ENCODE data around the gene LDLRAD4.

LDLRAD4 gene

DNA sequence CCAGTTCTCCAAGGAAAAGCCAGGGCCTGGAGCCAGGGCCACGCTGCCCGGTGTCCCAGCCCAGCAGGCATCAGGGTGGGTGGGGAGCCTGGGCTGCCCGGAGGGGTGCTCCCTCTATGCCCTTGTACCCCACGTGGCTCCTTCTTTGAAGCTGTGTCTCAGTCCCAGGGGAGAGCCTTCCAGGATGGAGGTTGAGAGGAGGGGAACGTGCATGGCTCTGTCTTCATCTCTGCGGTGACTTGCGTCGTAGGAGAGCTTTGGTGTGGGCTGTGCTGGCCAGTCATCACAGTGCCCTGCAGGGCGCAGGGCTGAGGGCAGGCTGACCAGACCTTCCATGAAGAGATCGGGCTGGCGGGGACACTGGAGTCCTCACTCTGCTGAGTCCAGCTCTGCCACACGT is 197.2 kb downstream of the LDLRAD4 start:
- H3K36me3 ChIP-seq (replicated peaks) = no peaks in the 10 kb centered on the region
- no peaks in the 10 kb centered on the region for H3K4me1 ChIP-seq
- DNase-seq (ENCODE audit: low spot score in 2 of 2) = no peak
- H3K4me3 ChIP-seq = no peak overlapping the region
- H3K27me3 ChIP-seq (ENCODE audit: low read depth) = no peaks in the 10 kb centered on the region
- in situ Hi-C loops (cut with MboI; ENCODE audit: low sequenced_read_pairs) = no loop called here
- H3K9me3 ChIP-seq = no peaks in the 10 kb centered on the region

DNA sequence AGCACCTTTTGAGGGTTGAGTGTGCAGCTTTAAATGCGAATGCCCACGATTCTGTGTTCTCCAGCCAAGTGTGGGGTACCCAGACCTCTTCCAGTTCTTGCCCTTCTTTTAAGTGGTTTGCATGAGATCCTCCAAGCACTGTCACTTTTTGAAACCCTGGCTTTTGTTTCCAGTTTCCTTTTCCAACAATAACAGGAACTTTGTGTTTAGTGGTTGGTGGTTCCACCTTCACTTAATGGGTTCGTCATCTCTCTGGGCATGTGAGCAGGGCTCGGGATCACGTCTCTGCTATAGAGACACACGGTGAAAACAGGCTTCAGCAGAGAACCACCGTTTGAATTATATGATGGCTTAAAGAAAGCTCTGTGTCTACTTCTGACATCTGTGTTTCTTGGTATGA is 197.6 kb downstream of the LDLRAD4 start:
- Histone ChIP-seq H3K9me3 (no peaks in the 10 kb centered on the region), H3K27me3 (ENCODE audit: low read depth) (no peaks in the 10 kb centered on the region), H3K4me3 (no peak overlapping the region), H3K36me3 (replicated peaks) (no peaks in the 10 kb centered on the region), H3K4me1 (no peaks in the 10 kb centered on the region)
- in situ Hi-C loops (cut with MboI; ENCODE audit: low sequenced_read_pairs) = no loop called here
- DNase-seq (ENCODE audit: low spot score in 2 of 2) = no peak

DNA sequence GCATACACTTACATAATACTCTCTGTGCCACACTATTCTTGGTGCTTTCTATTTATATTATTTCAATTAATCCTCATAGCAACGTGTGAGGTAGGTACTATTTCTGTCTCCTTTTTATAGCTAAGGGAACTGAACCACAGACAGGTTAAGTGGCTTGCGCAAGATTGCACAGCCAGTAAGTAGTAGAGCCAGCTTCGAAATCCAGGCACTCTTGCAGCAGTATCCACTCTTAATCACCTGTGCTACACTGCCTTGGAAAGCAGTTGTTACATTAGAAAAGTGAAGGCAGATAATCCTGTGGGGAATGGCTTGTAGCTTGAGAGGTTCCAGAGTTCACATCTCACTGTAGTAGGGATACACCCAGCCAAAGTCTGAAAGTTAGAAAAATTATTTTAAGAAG is 198.3 kb downstream of the LDLRAD4 start:
- Histone ChIP-seq H3K4me3 (no peak overlapping the region), H3K36me3 (replicated peaks) (no peaks in the 10 kb centered on the region), H3K4me1 (no peaks in the 10 kb centered on the region), H3K9me3 (no peaks in the 10 kb centered on the region), H3K27me3 (ENCODE audit: low read depth) (no peaks in the 10 kb centered on the region)
- in situ Hi-C loops (cut with MboI; ENCODE audit: low sequenced_read_pairs) = no loop called here
- DNase-seq (ENCODE audit: low spot score in 2 of 2) = no peak

GRCh38 chr18:13418013-13418710 is 199.6 kb downstream of the LDLRAD4 start:
- Histone ChIP-seq H3K27me3 (ENCODE audit: low read depth) (no peaks in the 10 kb centered on the region), H3K4me1 (no peaks in the 10 kb centered on the region), H3K9me3 (no peaks in the 10 kb centered on the region), H3K36me3 (replicated peaks) (no peaks in the 10 kb centered on the region), H3K4me3 (no peak overlapping the region)
- DNase-seq (ENCODE audit: low spot score in 2 of 2) = no peak
- in situ Hi-C loops (cut with MboI; ENCODE audit: low sequenced_read_pairs) = no loop called here

- in situ Hi-C loops (cut with MboI; ENCODE audit: low sequenced_read_pairs) = no loop called here
- H3K9me3 ChIP-seq = no peaks in the 10 kb centered on the region
- no peaks in the 10 kb centered on the region for H3K4me1 ChIP-seq
- H3K4me3 ChIP-seq = no peak overlapping the region
- H3K27me3 ChIP-seq (ENCODE audit: low read depth) = no peaks in the 10 kb centered on the region
- DNase-seq (ENCODE audit: low spot score in 2 of 2) = no peak
- H3K36me3 ChIP-seq (replicated peaks) = no peaks in the 10 kb centered on the region
These were observed 202.6 kb downstream of the LDLRAD4 start for GRCh38 chr18:13420969-13421686.

GRCh38 chr18:13422541-13423147 is 204.1 kb downstream of the LDLRAD4 start:
- DNase-seq (ENCODE audit: low spot score in 2 of 2) = no peak
- Histone ChIP-seq H3K36me3 (replicated peaks) (no peaks in the 10 kb centered on the region), H3K27me3 (ENCODE audit: low read depth) (no peaks in the 10 kb centered on the region), H3K4me1 (no peaks in the 10 kb centered on the region), H3K9me3 (no peaks in the 10 kb centered on the region), H3K4me3 (no peak overlapping the region)
- in situ Hi-C loops (cut with MboI; ENCODE audit: low sequenced_read_pairs) = no loop called here

DNA sequence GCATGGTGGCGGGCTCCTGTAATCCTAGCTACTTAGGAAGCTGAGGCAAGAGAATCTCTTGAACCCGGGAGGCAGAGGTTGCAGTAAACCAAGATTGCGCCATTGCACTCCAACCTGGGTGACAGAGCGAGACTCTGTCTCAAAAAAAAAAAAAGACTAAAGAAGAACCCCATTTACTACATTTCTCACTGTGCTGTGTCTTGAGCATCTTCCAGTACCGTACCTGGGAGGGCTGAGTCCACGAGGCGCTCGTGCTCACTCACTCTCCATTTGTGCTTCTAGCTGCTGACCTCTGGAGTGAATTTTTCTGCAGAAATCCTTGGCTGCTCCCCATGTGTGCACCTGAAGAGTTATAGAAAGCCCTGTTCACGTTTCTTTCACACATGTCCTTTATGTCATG is 204.8 kb downstream of the LDLRAD4 start:
- no peaks in the 10 kb centered on the region for H3K9me3 ChIP-seq
- no peak overlapping the region for H3K4me3 ChIP-seq
- H3K4me1 ChIP-seq = no peaks in the 10 kb centered on the region
- H3K27me3 ChIP-seq (ENCODE audit: low read depth) = no peaks in the 10 kb centered on the region
- H3K36me3 ChIP-seq (replicated peaks) = no peaks in the 10 kb centered on the region
- DNase-seq (ENCODE audit: low spot score in 2 of 2) = no peak
- in situ Hi-C loops (cut with MboI; ENCODE audit: low sequenced_read_pairs) = no loop called here

- no peak overlapping the region for H3K4me3 ChIP-seq
- no peak for DNase-seq (ENCODE audit: low spot score in 2 of 2)
These were observed 205.8 kb downstream of the LDLRAD4 start for GRCh38 chr18:13424363-13424762.

GRCh38 chr18:13425357-13426091 is 207.0 kb downstream of the LDLRAD4 start:
- H3K4me1 ChIP-seq = no peaks in the 10 kb centered on the region
- H3K9me3 ChIP-seq = no peaks in the 10 kb centered on the region
- in situ Hi-C loops (cut with MboI; ENCODE audit: low sequenced_read_pairs) = no loop called here
- H3K36me3 ChIP-seq (replicated peaks) = no peaks in the 10 kb centered on the region
- no peak for DNase-seq (ENCODE audit: low spot score in 2 of 2)
- H3K27me3 ChIP-seq (ENCODE audit: low read depth) = no peaks in the 10 kb centered on the region
- no peak overlapping the region for H3K4me3 ChIP-seq

More at GRCh38 chr18:13424363-13424762, 205.8 kb downstream of the LDLRAD4 start:
- Histone ChIP-seq H3K36me3 (replicated peaks) (no peaks in the 10 kb centered on the region), H3K9me3 (no peaks in the 10 kb centered on the region), H3K4me1 (no peaks in the 10 kb centered on the region), H3K27me3 (ENCODE audit: low read depth) (no peaks in the 10 kb centered on the region)
- in situ Hi-C loops (cut with MboI; ENCODE audit: low sequenced_read_pairs) = no loop called here

- Histone ChIP-seq H3K4me1 (no peaks in the 10 kb centered on the region), H3K4me3 (no peak overlapping the region), H3K27me3 (ENCODE audit: low read depth) (no peaks in the 10 kb centered on the region), H3K9me3 (no peaks in the 10 kb centered on the region), H3K36me3 (replicated peaks) (no peaks in the 10 kb centered on the region)
- no peak for DNase-seq (ENCODE audit: low spot score in 2 of 2)
- in situ Hi-C loops (cut with MboI; ENCODE audit: low sequenced_read_pairs) = no loop called here
These were observed 208.8 kb downstream of the LDLRAD4 start for GRCh38 chr18:13427354-13427753.

DNA sequence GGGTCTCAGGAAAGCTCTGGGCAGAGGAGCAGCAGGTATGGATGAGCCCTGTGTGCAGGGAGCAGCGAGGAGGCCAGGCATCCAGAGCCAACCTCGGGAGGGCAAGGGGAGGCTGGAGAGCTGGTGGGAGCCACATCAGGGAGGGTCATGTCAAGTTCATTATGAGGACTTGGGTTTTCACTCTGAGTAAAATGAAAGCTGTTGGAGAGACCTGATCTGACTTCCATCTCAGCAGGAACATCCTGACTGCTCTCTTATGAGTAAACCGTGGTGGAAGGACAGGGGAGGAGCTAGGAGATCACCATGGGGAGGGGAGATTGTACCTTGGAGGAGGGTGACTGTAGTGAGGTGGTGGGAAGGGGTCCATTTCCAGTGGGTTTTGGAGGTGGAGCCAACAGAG is 209.8 kb downstream of the LDLRAD4 start:
- H3K4me3 ChIP-seq = no peak overlapping the region
- no peaks in the 10 kb centered on the region for H3K4me1 ChIP-seq
- no peaks in the 10 kb centered on the region for H3K27me3 ChIP-seq (ENCODE audit: low read depth)
- in situ Hi-C loops (cut with MboI; ENCODE audit: low sequenced_read_pairs) = no loop called here
- no peak for DNase-seq (ENCODE audit: low spot score in 2 of 2)
- no peaks in the 10 kb centered on the region for H3K9me3 ChIP-seq
- H3K36me3 ChIP-seq (replicated peaks) = no peaks in the 10 kb centered on the region

- Histone ChIP-seq H3K4me1 (no peaks in the 10 kb centered on the region), H3K4me3 (no peak overlapping the region), H3K9me3 (no peaks in the 10 kb centered on the region), H3K27me3 (ENCODE audit: low read depth) (no peaks in the 10 kb centered on the region), H3K36me3 (replicated peaks) (no peaks in the 10 kb centered on the region)
- in situ Hi-C loops (cut with MboI; ENCODE audit: low sequenced_read_pairs) = no loop called here
- DNase-seq (ENCODE audit: low spot score in 2 of 2) = no peak
These were observed 210.5 kb downstream of the LDLRAD4 start for GRCh38 chr18:13429016-13429415.

GRCh38 chr18:13429884-13430510 is 211.4 kb downstream of the LDLRAD4 start:
- Histone ChIP-seq H3K36me3 (replicated peaks) (no peaks in the 10 kb centered on the region), H3K27me3 (ENCODE audit: low read depth) (no peaks in the 10 kb centered on the region), H3K9me3 (no peaks in the 10 kb centered on the region), H3K4me1 (no peaks in the 10 kb centered on the region), H3K4me3 (no peak overlapping the region)
- in situ Hi-C loops (cut with MboI; ENCODE audit: low sequenced_read_pairs) = no loop called here
- no peak for DNase-seq (ENCODE audit: low spot score in 2 of 2)

Measured in HAP-1 (cell line).